Measurements from ENCODE around the gene TOLLIP.

GRCh38 chr11:1333860-1334259 lies 24.4 kb upstream of the TOLLIP start:
- TF ChIP-seq, protein P1, sequence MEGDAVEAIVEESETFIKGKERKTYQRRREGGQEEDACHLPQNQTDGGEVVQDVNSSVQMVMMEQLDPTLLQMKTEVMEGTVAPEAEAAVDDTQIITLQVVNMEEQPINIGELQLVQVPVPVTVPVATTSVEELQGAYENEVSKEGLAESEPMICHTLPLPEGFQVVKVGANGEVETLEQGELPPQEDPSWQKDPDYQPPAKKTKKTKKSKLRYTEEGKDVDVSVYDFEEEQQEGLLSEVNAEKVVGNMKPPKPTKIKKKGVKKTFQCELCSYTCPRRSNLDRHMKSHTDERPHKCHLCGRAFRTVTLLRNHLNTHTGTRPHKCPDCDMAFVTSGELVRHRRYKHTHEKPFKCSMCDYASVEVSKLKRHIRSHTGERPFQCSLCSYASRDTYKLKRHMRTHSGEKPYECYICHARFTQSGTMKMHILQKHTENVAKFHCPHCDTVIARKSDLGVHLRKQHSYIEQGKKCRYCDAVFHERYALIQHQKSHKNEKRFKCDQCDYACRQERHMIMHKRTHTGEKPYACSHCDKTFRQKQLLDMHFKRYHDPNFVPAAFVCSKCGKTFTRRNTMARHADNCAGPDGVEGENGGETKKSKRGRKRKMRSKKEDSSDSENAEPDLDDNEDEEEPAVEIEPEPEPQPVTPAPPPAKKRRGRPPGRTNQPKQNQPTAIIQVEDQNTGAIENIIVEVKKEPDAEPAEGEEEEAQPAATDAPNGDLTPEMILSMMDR (IDR thresholded peaks at IDR 0.05): no peak
- no peak for TF ChIP-seq POLR2A (IDR thresholded peaks at IDR 0.05)

Data from tibial nerve (tissue), 3 donors.